Spleen (tissue), 11 donors: ENCODE results near the gene MAD2L1BP. TPM values are rescaled to one million over a fixed set of nuclear protein-coding genes. Genes with fewer than 3 reads are reported as not detected.

Experiments used
- DNase-seq: peaks from one replicate; pipeline ENCODE4 v3.0.0-alpha.2; 2020
- H3K27ac ChIP-seq, 8 donors: fragments of 200-600 bp; sonication (generic) in 7 of 8; 1 replicate in 4 of 8; 2 replicates in 4 of 8; pipeline versions ENCODE4 v1.5.0 to v1.8.0; 2016 to 2021; ENCODE audit warnings: inconsistent platforms in 4 of 8, mild to moderate bottlenecking in 4 of 8, moderate library complexity in 1 of 8
- H3K27me3 ChIP-seq, 7 donors: fragments of 200-600 bp; sonication (generic) in 6 of 7; replicated peaks in 1 of 7; 1 replicate in 4 of 7; 2 replicates in 3 of 7; pipeline versions ENCODE4 v1.5.0 to v1.8.0; 2016 to 2021; ENCODE audit warnings: inconsistent platforms in 3 of 7, mild to moderate bottlenecking in 1 of 7
- H3K36me3 ChIP-seq, 6 donors: fragments of 200-600 bp; sonication (generic) in 5 of 6; 1 replicate in 4 of 6; 2 replicates in 2 of 6; pipeline versions ENCODE4 v1.5.0 to v1.8.0; 2016 to 2021; ENCODE audit warnings: inconsistent platforms in 2 of 6
- H3K4me1 ChIP-seq, 6 donors: fragments of 200-600 bp; sonication (generic) in 5 of 6; 1 replicate in 3 of 6; 2 replicates in 3 of 6; pipeline versions ENCODE4 v1.5.0 to v1.8.0; 2016 to 2021; ENCODE audit warnings: inconsistent platforms in 3 of 6
- H3K4me3 ChIP-seq, 8 donors: fragments of 200-600 bp; sonication (generic) in 7 of 8; 1 replicate in 4 of 8; 2 replicates in 4 of 8; pipeline versions ENCODE4 v1.5.0 to v1.8.0; 2016 to 2021; ENCODE audit warnings: inconsistent platforms in 4 of 8, mild to moderate bottlenecking in 4 of 8, moderate library complexity in 2 of 8
- H3K9me3 ChIP-seq, 8 donors: fragments of 200-600 bp; sonication (generic) in 7 of 8; 1 replicate in 4 of 8; 2 replicates in 4 of 8; pipeline versions ENCODE4 v1.5.0 to v1.8.0; 2016 to 2021; ENCODE audit warnings: inconsistent platforms in 4 of 8
- CTCF ChIP-seq, 11 experiments: fragments of 200-600 bp in 7 of 11; fragments of 450-650 bp in 4 of 11; sonication (generic) in 4 of 11; IDR thresholded peaks in 8 of 11; conservative IDR thresholded peaks in 3 of 11; 1 replicate in 7 of 11; 2 replicates in 4 of 11; pipeline versions ENCODE4 v1.4.0 to v1.8.0; 2016 to 2021; ENCODE audit warnings: antibody characterized with exemption in 11 of 11, inconsistent platforms in 4 of 11, mild to moderate bottlenecking in 1 of 11
- POLR2A ChIP-seq, 3 donors: fragments of 450-650 bp; IDR thresholded peaks; one replicate each; pipeline ENCODE4 v1.5.1; 2017; ENCODE audit warnings: antibody characterized with exemption in 3 of 3, mild to moderate bottlenecking in 1 of 3
- POLR2AphosphoS5 ChIP-seq, 3 donors: sonication (generic); formaldehyde crosslinking; IDR thresholded peaks; one replicate each; pipeline ENCODE4 v1.5.1; 2017; ENCODE audit warnings: antibody characterized with exemption in 3 of 3
- WGBS, 5 donors: extraction: QIAGEN DNeasy Blood & Tissue Kit in 3 of 5; methylation state at CpG; one replicate each; pipeline versions ENCODE4 v1.1.5 to v1.1.7; 2013 to 2018; 5-methylcytosine and 5-hydroxymethylcytosine counted together
- intact Hi-C: fragments of 100-400 bp; cut with DNase I; formaldehyde crosslinking; loops from one replicate; pipeline ENCODE4 v1.15.0; 2023; ENCODE audit warnings: low total_unique reads
- polyA plus RNA-seq, 3 donors: library from polyadenylated mRNA; stranded (reverse); fragments of 200-250 nt; gene quantifications; one replicate each; pipeline ENCODE4 v1.2.1, GENCODE V29; 2013
- total RNA-seq, 7 donors: library from RNA; depleted of rRNA in 3 of 7; stranded (reverse); fragments of >200 nt in 3 of 7; fragmentation: NEBNext Ultra II Directional in 4 of 7; extraction: Animal tissue kit (Norgen Biotek cat#: 25700) in 4 of 7; gene quantifications; one replicate each; pipeline versions ENCODE4 v1.1.0 to v1.2.1, GENCODE V29; 2016 to 2021
- donor health status: healthy with polysubstance abuse.
- donor health status: DM: no; HTN: no; CAD: no; lungs with moderate emphysema.
- donor health status: DM: no; HTN: no; CAD: no.
- donor health status: Bipolar disorder and iron deficiency.
- donor health status: healthy.
- donor health status: DM: no; HTN: no; CAD: no.
- donor health status: DM: yes; HTN: yes; CAD: no.

MAD2L1BP gene
- total and polyA plus RNA-seq, 10 donors, result 18.9 to 33.4 (median 21.7) TPM

DNA sequence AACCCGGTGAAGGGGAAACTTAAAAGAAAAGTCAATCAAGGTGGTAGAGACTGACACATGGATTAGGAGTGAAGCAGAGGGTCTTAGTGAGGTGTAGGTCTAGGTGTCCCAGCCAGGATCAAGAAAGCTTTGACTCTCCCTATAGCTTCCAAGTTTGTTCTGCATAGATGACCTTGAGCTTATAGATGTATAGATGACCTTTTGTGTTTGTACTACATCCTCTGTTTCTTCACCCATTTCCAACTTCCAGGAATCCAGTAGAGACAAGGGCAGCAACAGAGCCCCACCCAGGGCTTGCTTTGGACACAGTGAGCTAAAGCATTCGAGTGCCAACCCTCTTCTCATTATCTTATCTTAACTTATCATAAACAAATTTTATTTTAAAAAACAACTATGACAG is 53.8 kb downstream of the MAD2L1BP start:
- 66 to 82% (median 78%) methylated on average over 2 of the region's 2 CpGs for WGBS, 5 donors
- no peaks in the 10 kb centered on the region for H3K9me3 ChIP-seq
- H3K27ac ChIP-seq, result no peak overlapping the region
- peaks cover 0 to 4% (median 0%) of the 10 kb centered on the region in 6 donors for H3K36me3 ChIP-seq
- H3K4me1 ChIP-seq, result peaks cover 22 to 39% (median 35%) of the 10 kb centered on the region in 6 donors
- no peaks in the 10 kb centered on the region for H3K27me3 ChIP-seq
- no peak for DNase-seq
- H3K4me3 ChIP-seq, result no peak overlapping the region
- intact Hi-C loops, result no loop called here
- no peak for TF ChIP-seq POLR2A (IDR thresholded peaks at IDR 0.05)
- no peak for TF ChIP-seq CTCF (IDR thresholded peaks at IDR 0.05 in 8 of 11, conservative IDR thresholded peaks at IDR 0.05 in 3 of 11)
- TF ChIP-seq POLR2AphosphoS5 (IDR thresholded peaks at IDR 0.05), result no peak

Other genes with a start within 250 kb of the MAD2L1BP start
- gene ABCC10, start 208.3 kb upstream of the MAD2L1BP start, total RNA-seq, result 10 to 100 TPM; 19.4 to 52.6 (median 35.0) TPM
- gene ABCC10, start 208.3 kb upstream of the MAD2L1BP start, polyA plus RNA-seq, result 10 to 100 TPM; 13.1 to 28.6 (median 28.5) TPM
- gene DLK2, start 180.3 kb upstream of the MAD2L1BP start, total RNA-seq, result under 1 TPM in 5 of 7 donors, not detected in 2; 0.38 to 0.68 (median 0.54) TPM
- under 1 TPM; 0.12 to 0.26 (median 0.17) TPM for gene DLK2, start 180.3 kb upstream of the MAD2L1BP start, polyA plus RNA-seq
- 10 to 100 TPM; 32.1 to 40.0 (median 37.7) TPM for gene TJAP1, start 158.3 kb upstream of the MAD2L1BP start, total RNA-seq
- 10 to 100 TPM; 13.5 to 32.1 (median 27.4) TPM for gene TJAP1, start 158.3 kb upstream of the MAD2L1BP start, polyA plus RNA-seq
- gene LRRC73, start 125.5 kb upstream of the MAD2L1BP start, total RNA-seq, result 1 to 10 TPM in 2 of 7 donors, under 1 TPM in 5; 0.54 to 1.3 (median 0.76) TPM
- under 1 TPM; 0.11 to 0.19 (median 0.11) TPM for gene LRRC73, start 125.5 kb upstream of the MAD2L1BP start, polyA plus RNA-seq
- 10 to 100 TPM; 57.0 to 80.1 (median 71.1) TPM for gene YIPF3, start 118.9 kb upstream of the MAD2L1BP start, total RNA-seq
- 10 to 100 TPM; 38.0 to 49.9 (median 38.4) TPM for gene YIPF3, start 118.9 kb upstream of the MAD2L1BP start, polyA plus RNA-seq
- gene POLR1C, start 118.8 kb upstream of the MAD2L1BP start, total RNA-seq, result 10 to 100 TPM; 24.1 to 32.6 (median 28.1) TPM
- gene POLR1C, start 118.8 kb upstream of the MAD2L1BP start, polyA plus RNA-seq, result 10 to 100 TPM; 27.9 to 30.1 (median 29.1) TPM
- 10 to 100 TPM; 20.4 to 33.1 (median 24.8) TPM for gene XPO5, start 59.8 kb upstream of the MAD2L1BP start, total RNA-seq
- gene XPO5, start 59.8 kb upstream of the MAD2L1BP start, polyA plus RNA-seq, result 1 to 10 TPM; 7.1 to 9.4 (median 8.2) TPM
- 10 to 100 TPM; 10.5 to 23.0 (median 12.9) TPM for gene POLH, start 59.7 kb upstream of the MAD2L1BP start, total RNA-seq
- gene POLH, start 59.7 kb upstream of the MAD2L1BP start, polyA plus RNA-seq, result 1 to 10 TPM; 4.1 to 5.2 (median 4.4) TPM
- 100 to 1,000 TPM in 1 of 7 donors, 10 to 100 TPM in 6; 56.8 to 100 (median 72.0) TPM for gene GTPBP2, start 6.6 kb upstream of the MAD2L1BP start, total RNA-seq
- gene GTPBP2, start 6.6 kb upstream of the MAD2L1BP start, polyA plus RNA-seq, result 10 to 100 TPM; 29.6 to 52.3 (median 43.9) TPM
- under 1 TPM in 4 of 7 donors, not detected in 3; 0.18 to 0.63 (median 0.26) TPM for gene RSPH9, start 9.2 kb downstream of the MAD2L1BP start, total RNA-seq
- gene RSPH9, start 9.2 kb downstream of the MAD2L1BP start, polyA plus RNA-seq, result under 1 TPM; 0.17 to 0.35 (median 0.20) TPM
- 10 to 100 TPM; 29.8 to 37.6 (median 30.9) TPM for gene MRPS18A, start 52.0 kb downstream of the MAD2L1BP start, total RNA-seq
- 10 to 100 TPM; 28.0 to 48.6 (median 34.3) TPM for gene MRPS18A, start 52.0 kb downstream of the MAD2L1BP start, polyA plus RNA-seq
- gene VEGFA, start 134.4 kb downstream of the MAD2L1BP start, total RNA-seq, result 100 to 1,000 TPM; 112 to 486 (median 203) TPM
- gene VEGFA, start 134.4 kb downstream of the MAD2L1BP start, polyA plus RNA-seq, result 10 to 100 TPM; 31.0 to 56.6 (median 36.0) TPM